ENCODE data around the gene NAIF1.

DNA sequence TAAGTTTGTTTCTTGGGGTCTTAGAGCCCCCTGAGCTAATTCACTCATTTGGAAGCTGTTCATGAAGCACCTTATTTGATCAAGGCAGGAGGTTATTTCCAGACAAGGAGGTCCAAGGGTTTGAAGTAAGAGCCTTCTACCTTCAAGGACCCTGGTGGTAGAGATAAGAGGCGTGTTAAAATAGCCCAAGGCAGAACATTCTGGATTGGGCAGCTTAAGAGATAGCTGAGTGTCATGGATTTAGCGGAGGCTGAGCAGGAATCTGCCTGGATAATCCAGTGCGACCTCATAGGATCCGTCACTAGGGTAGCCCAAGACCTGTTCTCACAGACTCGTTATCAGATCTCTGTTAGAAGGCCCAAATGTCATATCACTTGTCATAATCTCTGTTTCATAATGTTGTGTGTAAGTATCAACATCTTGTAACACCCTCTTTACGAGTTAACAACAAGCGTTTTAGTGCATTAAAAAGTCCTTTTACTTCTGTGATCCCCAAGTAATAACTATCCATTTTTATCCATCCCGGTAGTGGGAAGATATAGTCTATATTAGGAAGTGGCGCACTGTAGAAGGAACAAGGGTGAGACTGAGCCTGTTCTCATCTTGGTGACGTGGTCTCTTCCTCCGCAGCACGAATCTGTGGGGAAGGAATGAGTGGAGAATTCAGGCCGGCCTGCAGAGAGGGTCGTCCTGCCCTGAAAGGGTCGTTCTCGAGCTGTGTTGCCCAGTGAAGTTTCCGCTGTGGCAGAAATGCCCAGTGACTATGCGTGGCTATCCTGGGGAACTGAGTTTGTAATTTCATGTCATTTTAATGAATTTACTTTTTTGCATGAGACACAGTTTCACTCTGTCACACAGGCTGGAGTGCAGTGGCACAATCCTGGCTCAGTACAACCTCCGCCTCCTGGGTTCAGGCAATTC is 29.8 kb upstream of the NAIF1 start:
- no peak for TF ChIP-seq SIN3A (IDR thresholded peaks at IDR 0.05; ENCODE audit: borderline replicate concordance, insufficient read depth, low read length)
- TF ChIP-seq, protein P1, sequence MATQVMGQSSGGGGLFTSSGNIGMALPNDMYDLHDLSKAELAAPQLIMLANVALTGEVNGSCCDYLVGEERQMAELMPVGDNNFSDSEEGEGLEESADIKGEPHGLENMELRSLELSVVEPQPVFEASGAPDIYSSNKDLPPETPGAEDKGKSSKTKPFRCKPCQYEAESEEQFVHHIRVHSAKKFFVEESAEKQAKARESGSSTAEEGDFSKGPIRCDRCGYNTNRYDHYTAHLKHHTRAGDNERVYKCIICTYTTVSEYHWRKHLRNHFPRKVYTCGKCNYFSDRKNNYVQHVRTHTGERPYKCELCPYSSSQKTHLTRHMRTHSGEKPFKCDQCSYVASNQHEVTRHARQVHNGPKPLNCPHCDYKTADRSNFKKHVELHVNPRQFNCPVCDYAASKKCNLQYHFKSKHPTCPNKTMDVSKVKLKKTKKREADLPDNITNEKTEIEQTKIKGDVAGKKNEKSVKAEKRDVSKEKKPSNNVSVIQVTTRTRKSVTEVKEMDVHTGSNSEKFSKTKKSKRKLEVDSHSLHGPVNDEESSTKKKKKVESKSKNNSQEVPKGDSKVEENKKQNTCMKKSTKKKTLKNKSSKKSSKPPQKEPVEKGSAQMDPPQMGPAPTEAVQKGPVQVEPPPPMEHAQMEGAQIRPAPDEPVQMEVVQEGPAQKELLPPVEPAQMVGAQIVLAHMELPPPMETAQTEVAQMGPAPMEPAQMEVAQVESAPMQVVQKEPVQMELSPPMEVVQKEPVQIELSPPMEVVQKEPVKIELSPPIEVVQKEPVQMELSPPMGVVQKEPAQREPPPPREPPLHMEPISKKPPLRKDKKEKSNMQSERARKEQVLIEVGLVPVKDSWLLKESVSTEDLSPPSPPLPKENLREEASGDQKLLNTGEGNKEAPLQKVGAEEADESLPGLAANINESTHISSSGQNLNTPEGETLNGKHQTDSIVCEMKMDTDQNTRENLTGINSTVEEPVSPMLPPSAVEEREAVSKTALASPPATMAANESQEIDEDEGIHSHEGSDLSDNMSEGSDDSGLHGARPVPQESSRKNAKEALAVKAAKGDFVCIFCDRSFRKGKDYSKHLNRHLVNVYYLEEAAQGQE (IDR thresholded peaks at IDR 0.05; ENCODE audit: insufficient read depth in 1 of 2, low read depth in 2 of 2, low read length in 2 of 2): no peak
- TF ChIP-seq POLR2AphosphoS5 (IDR thresholded peaks at IDR 0.05; ENCODE audit: low read depth, low read length): no peak
- TF ChIP-seq TAF1 (IDR thresholded peaks at IDR 0.05; ENCODE audit: borderline replicate concordance, insufficient read depth, low read length): no peak
- TF ChIP-seq FOXP2 (optimal IDR thresholded peaks at IDR 0.05; ENCODE audit: borderline replicate concordance, extremely low read depth, extremely low read length, insufficient read depth): no peak

Data from PFSK-1 (cell line).